Thymus (tissue), 11 donors: Measurements from ENCODE around the gene CACNG4. TPM values are rescaled to one million over a fixed set of nuclear protein-coding genes. Genes with fewer than 3 reads are reported as not detected.

Source experiments
- DNase-seq, 9 donors: peaks; one replicate each; pipeline ENCODE4 v3.0.0-alpha.2; 2013; ENCODE audit warnings: low spot score in 9 of 9, low read depth in 6 of 9, missing footprints in 1 of 9
- H3K27ac ChIP-seq, 2 donors: one replicate each; pipeline ENCODE4 v1.5.1; 2013; ENCODE audit warnings: control low read depth in 1 of 2, low read depth in 1 of 2, low read length in 1 of 2, mild to moderate bottlenecking in 1 of 2, moderate library complexity in 1 of 2
- H3K27me3 ChIP-seq, 2 donors: one replicate each; pipeline ENCODE4 v1.5.1; 2013; ENCODE audit warnings: low read length in 1 of 2; ENCODE audit not compliant: control insufficient read depth in 2 of 2, insufficient read depth in 1 of 2
- H3K36me3 ChIP-seq, 2 donors: one replicate each; pipeline ENCODE4 v1.5.1; 2013; ENCODE audit warnings: low read length in 1 of 2, mild to moderate bottlenecking in 1 of 2, moderate library complexity in 1 of 2; ENCODE audit not compliant: control insufficient read depth in 2 of 2, insufficient read depth in 2 of 2
- H3K4me1 ChIP-seq, 2 donors: one replicate each; pipeline ENCODE4 v1.5.1; 2013; ENCODE audit warnings: low read length in 2 of 2; ENCODE audit not compliant: control insufficient read depth in 2 of 2, insufficient read depth in 2 of 2
- H3K4me3 ChIP-seq, 2 donors: one replicate each; pipeline ENCODE4 v1.5.1; 2013; ENCODE audit warnings: low read length in 2 of 2, control low read depth in 1 of 2, mild to moderate bottlenecking in 1 of 2
- H3K9me3 ChIP-seq, 2 donors: one replicate each; pipeline ENCODE4 v1.5.1; 2013; ENCODE audit warnings: low read length in 1 of 2, mild to moderate bottlenecking in 1 of 2; ENCODE audit not compliant: control insufficient read depth in 2 of 2, insufficient read depth in 1 of 2
- WGBS: extraction: QIAGEN DNeasy Blood & Tissue Kit; methylation state at CpG from one replicate; pipeline ENCODE4 v1.1.7; 2013; 5-methylcytosine and 5-hydroxymethylcytosine counted together
- polyA plus RNA-seq: library from polyadenylated mRNA; stranded (reverse); fragments of 200-250 nt; gene quantifications from one replicate; pipeline ENCODE4 v1.2.3, GENCODE V29; 2013
- total RNA-seq: library from RNA; stranded (reverse); fragments of 120-200 nt; gene quantifications from one replicate; pipeline ENCODE4 v1.2.4, GENCODE V29; 2013
- donor health status: healthy.

Gene CACNG4
- total and polyA plus RNA-seq, 2 donors = 0.07 to 0.09 TPM

- Histone ChIP-seq H3K36me3 (no peaks in the 10 kb centered on the region), H3K27ac (no peak overlapping the region), H3K27me3 (peaks cover 20 to 32% of the 10 kb centered on the region in 2 donors), H3K9me3 (no peaks in the 10 kb centered on the region), H3K4me1 (no peaks in the 10 kb centered on the region), H3K4me3 (no peak overlapping the region)
- WGBS = 97% methylated on average over 3 of the region's 3 CpGs
- no peak for DNase-seq
Observed at GRCh38 chr17:66941249-66941648, 23.3 kb upstream of the CACNG4 start.

- Histone ChIP-seq H3K27ac (no peak overlapping the region), H3K9me3 (no peaks in the 10 kb centered on the region), H3K4me1 (no peaks in the 10 kb centered on the region), H3K4me3 (no peak overlapping the region), H3K27me3 (peaks cover 22 to 38% of the 10 kb centered on the region in 2 donors), H3K36me3 (no peaks in the 10 kb centered on the region)
- DNase-seq = no peak
- 95% methylated on average over 8 of the region's 8 CpGs for WGBS
Observed at GRCh38 chr17:66941773-66942450, 22.6 kb upstream of the CACNG4 start.

GRCh38 chr17:66942451-66943264 is 21.8 kb upstream of the CACNG4 start:
- Histone ChIP-seq H3K27me3 (peaks cover 22 to 44% of the 10 kb centered on the region in 2 donors), H3K36me3 (no peaks in the 10 kb centered on the region), H3K4me3 (no peak overlapping the region), H3K4me1 (no peaks in the 10 kb centered on the region), H3K9me3 (no peaks in the 10 kb centered on the region), H3K27ac (no peak overlapping the region)
- 82% methylated on average over 8 of the region's 8 CpGs for WGBS
- DNase-seq = no peak

GRCh38 chr17:66943484-66943883 is 21.0 kb upstream of the CACNG4 start:
- 90% methylated on average over 6 of the region's 6 CpGs for WGBS
- H3K27me3 ChIP-seq = peaks cover 22 to 44% of the 10 kb centered on the region in 2 donors
- H3K27ac ChIP-seq = no peak overlapping the region
- DNase-seq = no peak
- no peaks in the 10 kb centered on the region for H3K36me3 ChIP-seq
- H3K4me1 ChIP-seq = no peaks in the 10 kb centered on the region
- no peaks in the 10 kb centered on the region for H3K9me3 ChIP-seq
- no peak overlapping the region for H3K4me3 ChIP-seq

GRCh38 chr17:66944351-66945146 is 20.0 kb upstream of the CACNG4 start:
- no peaks in the 10 kb centered on the region for H3K4me1 ChIP-seq
- H3K36me3 ChIP-seq = no peaks in the 10 kb centered on the region
- no peaks in the 10 kb centered on the region for H3K9me3 ChIP-seq
- H3K27ac ChIP-seq = no peak overlapping the region
- peaks cover 22 to 44% of the 10 kb centered on the region in 2 donors for H3K27me3 ChIP-seq
- DNase-seq = no peak
- no peak overlapping the region for H3K4me3 ChIP-seq
- 41% methylated on average over 15 of the region's 15 CpGs for WGBS

- DNase-seq = no peak
- no peak overlapping the region for H3K27ac ChIP-seq
- peaks cover 22 to 44% of the 10 kb centered on the region in 2 donors for H3K27me3 ChIP-seq
- H3K4me1 ChIP-seq = no peaks in the 10 kb centered on the region
- 6% methylated on average over 18 of the region's 18 CpGs for WGBS
- H3K36me3 ChIP-seq = no peaks in the 10 kb centered on the region
- no peak overlapping the region for H3K4me3 ChIP-seq
- H3K9me3 ChIP-seq = no peaks in the 10 kb centered on the region
Observed at GRCh38 chr17:66945147-66945835, 19.2 kb upstream of the CACNG4 start.

- Histone ChIP-seq H3K27me3 (peaks cover 22 to 47% of the 10 kb centered on the region in 2 donors), H3K4me1 (no peaks in the 10 kb centered on the region), H3K36me3 (no peaks in the 10 kb centered on the region), H3K27ac (no peak overlapping the region), H3K4me3 (no peak overlapping the region), H3K9me3 (no peaks in the 10 kb centered on the region)
- no peak for DNase-seq
- WGBS = 93% methylated on average over 6 of the region's 6 CpGs
Observed at GRCh38 chr17:66946251-66946650, 18.3 kb upstream of the CACNG4 start.

GRCh38 chr17:66947311-66947710 is 17.2 kb upstream of the CACNG4 start:
- no peaks in the 10 kb centered on the region for H3K4me1 ChIP-seq
- no peak overlapping the region for H3K4me3 ChIP-seq
- no peak overlapping the region for H3K27ac ChIP-seq
- DNase-seq = no peak
- H3K27me3 ChIP-seq = peaks cover 22 to 44% of the 10 kb centered on the region in 2 donors
- no peaks in the 10 kb centered on the region for H3K9me3 ChIP-seq
- H3K36me3 ChIP-seq = no peaks in the 10 kb centered on the region
- WGBS = 93% methylated on average over 6 of the region's 6 CpGs
